Adipocyte (in vitro differentiated cells): ENCODE measurements around the gene POLQ.
"Not testable (repeated sequence)": the region's sequence is repeated elsewhere in the genome, so short reads cannot be mapped to it uniquely, and the experiment has no call there.

Experiments
- DNase-seq: peaks from one replicate; pipeline ENCODE4 v3.0.0-alpha.2; 2015; ENCODE audit warnings: low read depth
- H3K27me3 ChIP-seq: replicated peaks from 2 replicates; pipeline ENCODE4 v1.7.0; 2013; ENCODE audit warnings: mild to moderate bottlenecking, low read length, moderate library complexity; ENCODE audit not compliant: control insufficient read depth, insufficient read depth
- H3K36me3 ChIP-seq: 2 replicates; pipeline ENCODE4 v1.7.0; 2013; ENCODE audit warnings: low read length, mild to moderate bottlenecking, moderate library complexity; ENCODE audit not compliant: control insufficient read depth, insufficient read depth, severe bottlenecking
- H3K4me1 ChIP-seq: 2 replicates; pipeline ENCODE4 v1.7.0; 2013; ENCODE audit warnings: mild to moderate bottlenecking, low read length, moderate library complexity; ENCODE audit not compliant: control insufficient read depth, insufficient read depth
- H3K4me3 ChIP-seq: 2 replicates; pipeline ENCODE4 v1.7.0; 2013; ENCODE audit warnings: mild to moderate bottlenecking, low read length, moderate library complexity
- H3K9ac ChIP-seq: 2 replicates; pipeline ENCODE4 v1.7.0; 2013; ENCODE audit warnings: mild to moderate bottlenecking, low read length, moderate library complexity
- H3K9me3 ChIP-seq: 2 replicates; pipeline ENCODE4 v1.7.0; 2013; ENCODE audit warnings: mild to moderate bottlenecking, low read length, moderate library complexity; ENCODE audit not compliant: control insufficient read depth

The POLQ gene

DNA sequence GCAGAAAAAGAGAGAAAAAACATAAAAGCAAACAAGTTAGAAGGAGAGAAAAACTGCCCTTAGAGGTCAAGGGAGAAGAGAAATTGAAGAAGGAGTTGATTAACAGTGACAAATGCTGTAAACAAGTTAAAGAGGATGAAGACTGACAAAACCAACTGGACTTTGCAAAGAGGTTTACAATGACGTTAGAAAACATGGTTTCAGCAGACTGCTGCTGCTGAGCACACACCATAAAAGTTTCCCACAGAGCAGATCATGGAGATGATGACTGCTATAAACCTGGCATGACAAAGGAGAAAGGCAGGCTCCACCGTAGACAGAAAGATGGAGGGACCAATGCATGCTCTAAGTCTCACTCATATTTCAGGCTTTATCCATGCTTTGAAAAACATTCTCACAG is 78.7 kb downstream of the POLQ start:
- Histone ChIP-seq H3K4me3 (no peak overlapping the region), H3K4me1 (no peaks in the 10 kb centered on the region), H3K36me3 (no peaks in the 10 kb centered on the region), H3K27me3 (no peaks in the 10 kb centered on the region), H3K9ac (no peak overlapping the region), H3K9me3 (no peaks in the 10 kb centered on the region)
- DNase-seq = no peak

DNA sequence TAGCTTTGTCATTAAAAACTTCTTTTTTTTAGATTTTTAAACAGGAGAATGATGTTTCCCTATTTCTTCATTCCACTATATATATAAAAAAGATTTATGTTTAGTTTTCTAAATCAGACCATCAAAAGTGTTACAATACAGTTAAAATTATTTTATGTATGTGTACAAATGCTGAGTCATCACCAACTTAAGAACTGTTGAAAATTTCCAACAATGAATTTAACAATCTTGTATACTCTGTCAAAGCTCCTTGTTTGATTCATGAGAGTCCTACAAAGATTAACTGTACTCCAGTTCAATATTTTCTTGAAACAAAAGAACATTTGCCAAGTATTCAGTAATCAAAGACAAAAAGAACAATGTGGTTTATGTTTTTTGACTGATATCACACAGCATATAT is 82.0 kb downstream of the POLQ start:
- Histone ChIP-seq H3K9me3 (no peaks in the 10 kb centered on the region), H3K9ac (no peak overlapping the region), H3K4me1 (no peaks in the 10 kb centered on the region), H3K4me3 (no peak overlapping the region), H3K36me3 (no peaks in the 10 kb centered on the region), H3K27me3 (no peaks in the 10 kb centered on the region)
- DNase-seq = peak; percentile 39

DNA sequence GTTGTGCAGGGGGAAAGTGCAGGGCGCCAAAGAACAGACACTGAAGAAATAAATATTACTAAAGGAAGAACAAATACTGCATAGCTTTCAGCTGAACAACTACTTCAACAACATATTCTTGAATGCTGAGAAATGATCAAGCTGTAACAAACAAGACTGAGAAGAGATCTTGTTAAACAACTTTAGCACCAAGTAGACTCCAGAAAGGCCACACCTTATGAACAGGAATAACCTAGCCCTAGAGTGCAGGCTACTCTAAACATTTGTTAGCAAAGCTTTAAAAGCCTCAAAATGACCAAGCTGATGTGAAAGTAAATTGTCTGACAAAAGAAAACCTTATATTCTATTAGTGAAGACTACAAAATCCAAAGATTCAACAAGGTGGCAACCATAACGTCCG is 83.2 kb downstream of the POLQ start:
- no peak overlapping the region for H3K4me3 ChIP-seq
- H3K9me3 ChIP-seq = no peaks in the 10 kb centered on the region
- H3K27me3 ChIP-seq = no peaks in the 10 kb centered on the region
- DNase-seq = no peak
- H3K36me3 ChIP-seq = no peaks in the 10 kb centered on the region
- H3K4me1 ChIP-seq = no peaks in the 10 kb centered on the region
- no peak overlapping the region for H3K9ac ChIP-seq

DNA sequence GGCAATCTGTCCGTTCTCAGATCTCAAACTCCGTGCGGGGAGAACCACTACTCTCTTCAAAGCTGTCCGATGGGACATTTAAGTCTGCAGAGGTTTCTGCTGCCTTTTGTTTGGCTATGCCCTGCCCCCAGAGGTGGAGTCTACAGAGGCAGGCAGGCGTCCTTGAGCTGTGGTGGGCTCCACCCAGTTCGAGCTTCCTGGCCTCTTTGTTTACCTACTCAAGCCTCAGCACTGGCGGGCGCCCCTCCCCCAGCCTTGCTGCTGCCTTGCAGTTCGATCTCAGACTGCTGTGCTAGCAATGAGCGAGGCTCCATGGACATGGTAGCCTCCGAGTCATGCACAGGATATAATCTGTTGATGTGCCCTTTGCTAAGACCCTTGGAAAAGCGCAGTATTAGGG is 94.0 kb downstream of the POLQ start:
- H3K4me3 ChIP-seq = not testable (repeated sequence)

DNA sequence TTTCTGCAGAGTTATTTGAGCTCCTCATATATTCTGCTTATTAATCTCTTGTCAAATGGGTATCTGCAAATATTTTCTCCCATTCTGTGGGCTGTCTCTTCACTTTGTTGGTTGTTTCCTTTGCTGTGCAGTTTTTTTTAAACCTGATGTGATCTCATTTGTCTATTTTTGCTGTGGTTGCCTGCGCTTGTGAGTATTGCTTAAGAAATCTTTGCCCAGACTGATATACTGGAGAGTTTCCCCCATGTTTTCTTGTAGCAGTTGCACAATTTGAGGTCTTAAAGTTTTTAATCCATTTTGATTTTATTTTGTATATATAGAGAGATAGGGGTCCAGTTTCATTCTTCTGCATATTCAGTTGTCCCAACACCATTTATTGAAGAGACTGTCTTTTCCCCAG is 102.3 kb downstream of the POLQ start:
- H3K27me3 ChIP-seq = no peaks in the 10 kb centered on the region
- no peak overlapping the region for H3K4me3 ChIP-seq
- DNase-seq = peak; percentile 5
- no peaks in the 10 kb centered on the region for H3K4me1 ChIP-seq
- H3K9me3 ChIP-seq = no peaks in the 10 kb centered on the region
- no peaks in the 10 kb centered on the region for H3K36me3 ChIP-seq
- no peak overlapping the region for H3K9ac ChIP-seq

More for the DNA sequence above, 94.0 kb downstream of the POLQ start:
- H3K27me3 ChIP-seq, H3K9me3 ChIP-seq, H3K4me1 ChIP-seq, H3K9ac ChIP-seq, DNase-seq, H3K36me3 ChIP-seq: not testable (repeated sequence)

DNA sequence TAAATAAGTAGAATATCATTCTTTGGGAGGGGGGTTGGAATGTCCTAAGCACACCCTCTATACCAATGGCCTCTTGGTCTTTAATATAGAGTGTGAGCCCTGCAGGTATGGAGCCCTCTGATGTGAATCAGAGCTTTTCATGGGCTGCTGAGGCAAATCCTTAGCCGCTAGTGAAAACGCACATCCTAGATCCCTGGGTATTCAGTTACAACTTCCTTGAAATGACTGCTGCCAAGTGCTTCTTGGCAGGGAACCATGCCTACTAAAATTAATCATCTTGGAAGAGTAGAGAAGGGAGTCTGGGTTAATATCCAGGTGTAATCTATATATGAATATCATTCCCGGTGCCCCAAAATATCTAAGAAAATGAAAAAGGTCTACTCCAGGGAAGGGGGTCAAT is 109.1 kb downstream of the POLQ start:
- Histone ChIP-seq H3K9ac (no peak overlapping the region), H3K36me3 (no peaks in the 10 kb centered on the region)

DNA sequence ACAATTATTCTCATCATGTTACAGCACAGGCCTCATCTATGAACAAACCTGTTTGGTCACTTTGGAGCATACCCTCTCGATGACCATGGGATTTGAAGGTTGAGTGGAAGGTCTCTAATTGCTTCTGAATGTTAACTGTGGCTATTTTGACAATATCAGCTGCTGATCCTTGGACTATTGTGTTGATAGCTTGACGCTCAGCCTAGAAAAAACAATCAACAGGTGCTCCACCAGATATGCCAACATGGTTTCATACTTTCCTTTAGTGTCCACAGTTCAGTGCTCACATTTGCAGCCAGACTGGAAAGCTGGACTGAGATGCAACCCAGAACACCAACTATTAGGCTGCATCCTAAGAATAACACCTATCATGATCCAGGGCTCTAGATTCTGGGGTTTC is 109.7 kb downstream of the POLQ start:
- Histone ChIP-seq H3K9ac (no peak overlapping the region), H3K36me3 (no peaks in the 10 kb centered on the region)
- no peak for DNase-seq

More for the DNA sequence above, 109.1 kb downstream of the POLQ start:
- H3K4me3 ChIP-seq = no peak overlapping the region
- H3K4me1 ChIP-seq = no peaks in the 10 kb centered on the region
- no peak for DNase-seq
- H3K27me3 ChIP-seq = no peaks in the 10 kb centered on the region
- H3K9me3 ChIP-seq = no peaks in the 10 kb centered on the region

DNA sequence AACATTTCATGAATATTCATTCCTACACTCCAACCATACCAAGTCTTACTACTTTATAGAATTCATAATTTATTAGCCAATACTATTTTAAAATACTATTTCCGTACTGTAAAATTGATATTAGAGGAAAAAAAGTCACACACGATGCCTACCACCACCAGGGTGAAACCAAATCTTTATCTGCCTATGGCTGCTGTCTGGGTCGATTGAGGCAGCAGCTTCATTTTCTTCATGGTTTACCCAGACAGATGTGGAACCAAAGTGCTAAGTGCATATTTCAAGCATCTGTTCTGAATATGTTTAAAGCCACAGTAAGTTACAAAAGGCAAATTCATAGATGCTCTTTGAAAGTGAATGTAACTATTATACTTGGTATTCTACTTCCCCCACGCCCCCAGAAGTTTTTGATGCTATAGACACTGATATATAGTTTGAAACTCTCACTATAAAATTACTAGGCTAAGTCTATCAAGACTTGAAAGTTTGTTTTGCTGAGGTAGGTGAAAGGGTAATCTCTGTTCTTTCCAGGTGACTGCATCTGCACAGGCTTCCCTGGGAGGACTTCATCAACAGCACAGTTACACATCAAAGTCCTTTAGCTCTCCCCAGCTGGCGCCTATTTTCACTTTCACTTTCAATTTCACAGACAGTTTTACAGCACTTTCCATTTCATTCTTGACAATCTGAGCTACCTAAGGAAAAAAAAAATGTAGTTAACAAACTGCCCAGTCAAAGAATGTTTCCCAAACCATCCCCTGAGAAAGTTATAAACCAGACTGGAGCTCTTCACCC is 113.9 kb downstream of the POLQ start:
- Histone ChIP-seq H3K9me3 (no peaks in the 10 kb centered on the region), H3K27me3 (no peaks in the 10 kb centered on the region), H3K4me3 (peak overlapping the region; percentile 84), H3K9ac (peak overlapping the region; percentile 58), H3K4me1 (no peaks in the 10 kb centered on the region), H3K36me3 (no peaks in the 10 kb centered on the region)
- DNase-seq = peak; percentile 69

More for the DNA sequence above, 109.7 kb downstream of the POLQ start:
- Histone ChIP-seq H3K9me3 (no peaks in the 10 kb centered on the region), H3K4me1 (no peaks in the 10 kb centered on the region), H3K4me3 (no peak overlapping the region), H3K27me3 (no peaks in the 10 kb centered on the region)

DNA sequence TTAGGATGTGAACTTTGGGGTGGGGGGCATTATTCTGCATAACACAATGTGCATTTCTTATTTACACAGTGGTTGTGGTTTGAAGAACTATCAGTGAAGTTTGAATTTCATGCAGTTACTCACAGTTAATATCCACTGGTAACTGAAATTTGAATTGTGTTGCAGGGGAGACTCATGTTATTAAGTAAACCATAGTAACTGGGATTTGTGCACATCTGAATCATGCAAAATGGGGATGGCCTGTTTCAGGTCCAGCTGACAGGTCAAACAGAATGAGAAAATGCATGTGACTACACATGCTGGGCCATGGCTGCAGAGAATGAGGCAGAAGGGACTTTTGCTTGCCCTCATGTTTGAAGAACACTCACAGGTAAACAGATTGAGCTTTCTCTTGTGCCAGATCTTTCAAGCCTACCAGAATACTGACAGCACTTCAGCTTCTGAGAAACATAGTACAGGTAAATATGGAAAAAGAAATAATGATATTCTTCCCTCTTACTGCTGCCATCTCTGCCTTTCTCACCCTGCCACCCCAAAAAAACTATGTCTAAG is 115.0 kb downstream of the POLQ start:
- no peak overlapping the region for H3K4me3 ChIP-seq
- H3K36me3 ChIP-seq = no peaks in the 10 kb centered on the region
- no peak for DNase-seq
- H3K9ac ChIP-seq = no peak overlapping the region
- no peaks in the 10 kb centered on the region for H3K4me1 ChIP-seq
- no peaks in the 10 kb centered on the region for H3K9me3 ChIP-seq
- H3K27me3 ChIP-seq = no peaks in the 10 kb centered on the region

DNA sequence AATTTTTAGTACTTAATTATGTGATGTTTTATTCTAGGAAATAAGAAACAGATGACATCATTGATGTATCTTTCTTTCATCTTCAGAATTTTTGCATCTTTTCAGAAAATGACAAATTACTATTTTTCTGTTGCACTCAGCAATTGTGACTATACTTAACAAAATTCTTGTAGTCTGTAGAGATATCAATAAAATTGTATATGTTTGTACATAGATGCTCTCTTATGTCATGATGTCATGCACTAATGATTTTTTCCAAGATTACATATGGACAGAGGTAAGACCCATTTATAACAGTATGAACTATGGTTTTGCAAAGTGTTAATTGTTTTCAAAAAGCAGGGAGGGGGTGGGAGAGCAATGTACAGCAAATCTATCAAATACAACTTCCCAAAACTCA is 121.2 kb downstream of the POLQ start:
- Histone ChIP-seq H3K9me3 (no peaks in the 10 kb centered on the region), H3K4me3 (no peak overlapping the region), H3K9ac (no peak overlapping the region), H3K4me1 (no peaks in the 10 kb centered on the region), H3K36me3 (no peaks in the 10 kb centered on the region), H3K27me3 (no peaks in the 10 kb centered on the region)
- DNase-seq = no peak

DNA sequence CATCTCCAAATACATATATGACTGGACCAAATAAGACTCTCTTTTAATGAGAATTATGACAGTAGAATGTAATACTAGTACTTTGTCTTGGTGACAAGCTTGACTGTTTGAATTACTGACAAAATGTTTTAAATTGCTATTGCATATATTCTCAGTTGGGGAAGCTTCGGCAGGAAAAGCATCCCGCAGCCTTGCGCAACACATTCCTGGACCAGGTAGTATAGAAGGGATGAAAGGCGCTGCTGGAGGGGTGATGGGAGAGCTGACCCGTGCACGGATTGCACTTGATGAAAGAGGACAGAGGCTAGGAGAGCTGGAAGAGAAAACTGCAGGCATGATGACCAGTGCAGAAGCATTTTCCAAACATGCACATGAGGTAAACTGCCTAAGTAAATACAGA is 127.6 kb downstream of the POLQ start:
- Histone ChIP-seq H3K27me3 (no peaks in the 10 kb centered on the region), H3K9ac (no peak overlapping the region), H3K36me3 (no peaks in the 10 kb centered on the region), H3K4me1 (no peaks in the 10 kb centered on the region), H3K4me3 (no peak overlapping the region), H3K9me3 (no peaks in the 10 kb centered on the region)
- DNase-seq = no peak

DNA sequence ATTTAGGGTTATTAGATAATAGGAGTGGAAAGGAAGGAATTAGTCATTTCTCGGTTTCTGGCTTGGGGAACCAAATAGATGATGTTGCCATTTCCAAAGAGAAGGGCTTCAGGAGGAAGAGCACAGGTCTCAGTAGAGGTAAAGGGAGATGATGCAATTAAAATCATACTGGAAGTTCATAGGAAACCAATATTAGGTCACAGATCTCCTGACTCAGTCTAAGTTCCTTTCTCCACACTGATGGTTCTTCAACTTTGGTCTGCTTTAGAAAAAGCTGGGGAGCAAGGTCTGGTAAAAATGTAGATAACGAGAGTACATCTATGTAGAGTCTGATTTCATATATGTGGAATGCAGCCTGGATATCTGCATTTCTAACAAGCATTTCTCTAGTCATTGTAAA is 130.9 kb downstream of the POLQ start:
- Histone ChIP-seq H3K9me3 (no peaks in the 10 kb centered on the region), H3K27me3 (no peaks in the 10 kb centered on the region), H3K9ac (no peak overlapping the region), H3K4me1 (no peaks in the 10 kb centered on the region), H3K36me3 (no peaks in the 10 kb centered on the region), H3K4me3 (no peak overlapping the region)
- no peak for DNase-seq
